Measurements from ENCODE around the gene ITGA2B.
"Not testable (repeated sequence)": the region's sequence is repeated elsewhere in the genome, so short reads cannot be mapped to it uniquely, and the experiment has no call there.

Gene ITGA2B

GRCh38 chr17:44351961-44352827 is 37.3 kb downstream of the ITGA2B start:
- no peak for DNase-seq

- DNase-seq, result no peak
These were observed 38.0 kb downstream of the ITGA2B start for GRCh38 chr17:44351464-44351863.

GRCh38 chr17:44350733-44351226 is 38.7 kb downstream of the ITGA2B start:
- peak; percentile 66 to 82 (median 69) for DNase-seq

GRCh38 chr17:44349553-44350070 is 39.8 kb downstream of the ITGA2B start:
- DNase-seq, result no peak

GRCh38 chr17:44348988-44349364 is 40.5 kb downstream of the ITGA2B start:
- no peak for DNase-seq

- DNase-seq, result peak; percentile 93 to 97 (median 96)
These were observed 41.0 kb downstream of the ITGA2B start for GRCh38 chr17:44348234-44348987.

GRCh38 chr17:44347206-44348055 is 42.0 kb downstream of the ITGA2B start:
- DNase-seq, result not testable (repeated sequence)

- no peak for DNase-seq
These were observed 43.2 kb downstream of the ITGA2B start for GRCh38 chr17:44346064-44346844.

- DNase-seq, result peak; percentile 92 to 96 (median 92)
These were observed 43.9 kb downstream of the ITGA2B start for GRCh38 chr17:44345454-44346026.

GRCh38 chr17:44344939-44345453 is 44.5 kb downstream of the ITGA2B start, which contains the start of gene GRN:
Gene GRN, plus strand, starts transcription at chr17:44345302. Its CDS starts 3,863 bp downstream, at chr17:44349165.
- DNase-seq, result peak; percentile 95 to 96 (median 96)

- no peak for DNase-seq
These were observed 45.8 kb downstream of the ITGA2B start for GRCh38 chr17:44343510-44344209.

GRCh38 chr17:44340553-44340952 is 48.9 kb downstream of the ITGA2B start:
- not testable (repeated sequence) for DNase-seq

- DNase-seq, result peak; percentile 75 to 83 (median 76)
These were observed 50.7 kb downstream of the ITGA2B start for GRCh38 chr17:44338702-44339101.

GRCh38 chr17:44335968-44336367 is 53.5 kb downstream of the ITGA2B start:
- no peak for DNase-seq

- DNase-seq, result peak in 1 of 3 donors; percentile 32
These were observed 53.9 kb downstream of the ITGA2B start for GRCh38 chr17:44335564-44335963.

- peak; percentile 49 to 60 (median 54) for DNase-seq
These were observed 54.7 kb downstream of the ITGA2B start for GRCh38 chr17:44334727-44335126.

- DNase-seq, result no peak
These were observed 55.1 kb downstream of the ITGA2B start for GRCh38 chr17:44334315-44334714.

- peak; percentile 65 to 79 (median 68) for DNase-seq
These were observed 56.1 kb downstream of the ITGA2B start for GRCh38 chr17:44333371-44333770.

GRCh38 chr17:44331249-44331760 is 58.1 kb downstream of the ITGA2B start:
- peak; percentile 90 to 94 (median 91) for DNase-seq

- not testable (repeated sequence) for DNase-seq
These were observed 59.2 kb downstream of the ITGA2B start for GRCh38 chr17:44330263-44330662.

Data from suppressor macrophage treated with lipopolysaccharide for 1 hour (primary cell).